ENCODE results near the gene ZNF423. TPM values are rescaled to one million over a fixed set of nuclear protein-coding genes. Genes with fewer than 3 reads are reported as not detected.
"Not testable (repeated sequence)": the region's sequence is repeated elsewhere in the genome, so short reads cannot be mapped to it uniquely, and the experiment has no call there.

Gene ZNF423
- total RNA-seq, 4 donors from 2014 or later = 1.4 to 20.6 (median 4.7) TPM

- H3K4me3 ChIP-seq = no peak overlapping the region
- no peaks in the 10 kb centered on the region for H3K9me3 ChIP-seq
- no peaks in the 10 kb centered on the region for H3K27me3 ChIP-seq
- TF ChIP-seq POLR2A (IDR thresholded peaks at IDR 0.05) (no peak), CTCF (IDR thresholded peaks at IDR 0.05) (no peak)
- no peaks in the 10 kb centered on the region for H3K4me1 ChIP-seq
- no peak overlapping the region for H3K27ac ChIP-seq
- no peaks in the 10 kb centered on the region for H3K36me3 ChIP-seq
- DNase-seq = no peak
Measured at GRCh38 chr16:49510141-49510540, 345.8 kb downstream of the ZNF423 start.

GRCh38 chr16:49506058-49507013 lies 349.6 kb downstream of the ZNF423 start:
- not testable (repeated sequence) for H3K36me3 ChIP-seq, H3K4me3 ChIP-seq, H3K9me3 ChIP-seq, H3K27ac ChIP-seq, DNase-seq, H3K4me1 ChIP-seq, H3K27me3 ChIP-seq

- Histone ChIP-seq H3K9me3 (no peaks in the 10 kb centered on the region), H3K27me3 (no peaks in the 10 kb centered on the region), H3K27ac (no peak overlapping the region), H3K36me3 (no peaks in the 10 kb centered on the region), H3K4me1 (peaks cover 0 to 7% (median 0%) of the 10 kb centered on the region in 4 donors), H3K4me3 (no peak overlapping the region)
- TF ChIP-seq POLR2A (IDR thresholded peaks at IDR 0.05) (no peak), CTCF (IDR thresholded peaks at IDR 0.05) (no peak)
- peak in 1 of 3 donors; percentile 32 for DNase-seq
Measured at GRCh38 chr16:49505556-49505955, 350.4 kb downstream of the ZNF423 start.

GRCh38 chr16:49504626-49505025 lies 351.3 kb downstream of the ZNF423 start:
- peak in 1 of 3 donors; percentile 28 for DNase-seq
- TF ChIP-seq POLR2A (IDR thresholded peaks at IDR 0.05) (no peak), CTCF (IDR thresholded peaks at IDR 0.05) (no peak)
- no peak overlapping the region for H3K4me3 ChIP-seq
- H3K27ac ChIP-seq = no peak overlapping the region
- H3K9me3 ChIP-seq = no peaks in the 10 kb centered on the region
- H3K4me1 ChIP-seq = peaks cover 0 to 7% (median 0%) of the 10 kb centered on the region in 4 donors
- no peaks in the 10 kb centered on the region for H3K27me3 ChIP-seq
- no peaks in the 10 kb centered on the region for H3K36me3 ChIP-seq

- no peak for DNase-seq
- Histone ChIP-seq H3K4me3 (no peak overlapping the region), H3K27ac (no peak overlapping the region), H3K9me3 (no peaks in the 10 kb centered on the region), H3K4me1 (peaks cover 0 to 7% (median 0%) of the 10 kb centered on the region in 4 donors), H3K36me3 (no peaks in the 10 kb centered on the region), H3K27me3 (no peaks in the 10 kb centered on the region)
- no peak for TF ChIP-seq CTCF (IDR thresholded peaks at IDR 0.05)
- TF ChIP-seq POLR2A (IDR thresholded peaks at IDR 0.05) = no peak
Measured at GRCh38 chr16:49504023-49504364, 351.9 kb downstream of the ZNF423 start.

- DNase-seq = peak in 1 of 3 donors; percentile 28
- TF ChIP-seq POLR2A (IDR thresholded peaks at IDR 0.05) = no peak
- no peak for TF ChIP-seq CTCF (IDR thresholded peaks at IDR 0.05)
Measured at GRCh38 chr16:49503256-49504022, 352.5 kb downstream of the ZNF423 start.

More at GRCh38 chr16:49503256-49504022, 352.5 kb downstream of the ZNF423 start:
- Histone ChIP-seq H3K9me3 (no peaks in the 10 kb centered on the region), H3K27me3 (no peaks in the 10 kb centered on the region), H3K4me3 (no peak overlapping the region), H3K36me3 (no peaks in the 10 kb centered on the region), H3K27ac (no peak overlapping the region), H3K4me1 (peaks cover 0 to 7% (median 0%) of the 10 kb centered on the region in 4 donors)

All from Peyer's patch (tissue), 4 donors.